ENCODE measurements around the gene KCNQ2. TPM values are rescaled to one million over a fixed set of nuclear protein-coding genes. Genes with fewer than 3 reads are reported as not detected.

KCNQ2 gene
- 10 to 100 TPM in 1 of 2 donors, under 1 TPM in 1; 0.46 to 35.6 TPM for total RNA-seq

- no peaks in the 10 kb centered on the region for H3K36me3 ChIP-seq
- TF ChIP-seq CTCF (IDR thresholded peaks at IDR 0.05), result no peak
- no peak for TF ChIP-seq POLR2AphosphoS5 (IDR thresholded peaks at IDR 0.05)
- no peak for TF ChIP-seq POLR2A (IDR thresholded peaks at IDR 0.05)
- DNase-seq (ENCODE audit: low spot score), result no peak
- H3K4me1 ChIP-seq (replicated peaks), result peaks cover 4% of the 10 kb centered on the region
- no peak within 1 kb of the TSS for H3K27ac ChIP-seq
- intact Hi-C loops (cut with DNase I), result no loop called here
- H3K27me3 ChIP-seq (replicated peaks; ENCODE audit: insufficient read depth), result peaks cover 36% of the 10 kb centered on the region
- 0% methylated on average over 24 of the region's 111 CpGs for WGBS
- peak within 1 kb of the TSS in 1 of 2 donors; percentile 15 for H3K4me3 ChIP-seq
- no peaks in the 10 kb centered on the region for H3K9me3 ChIP-seq
Measured at GRCh38 chr20:63471981-63472831, at the start of gene KCNQ2. Gene KCNQ2 (minus strand): TSS chr20:63472655. CDS start chr20:63472463, 192 bp downstream.

GRCh38 chr20:63521602-63522001 lies 49.1 kb upstream of the KCNQ2 start:
- Histone ChIP-seq H3K4me1 (replicated peaks) (peaks cover 10% of the 10 kb centered on the region), H3K27ac (peak overlapping the region; percentile 95 to 100), H3K27me3 (replicated peaks; ENCODE audit: insufficient read depth) (no peaks in the 10 kb centered on the region), H3K9me3 (no peaks in the 10 kb centered on the region), H3K36me3 (no peaks in the 10 kb centered on the region), H3K4me3 (peak overlapping the region; percentile 98)
- no peak for TF ChIP-seq POLR2A (IDR thresholded peaks at IDR 0.05)
- TF ChIP-seq CTCF (IDR thresholded peaks at IDR 0.05), result no peak
- TF ChIP-seq POLR2AphosphoS5 (IDR thresholded peaks at IDR 0.05), result no peak
- 12% methylated on average over 18 of the region's 23 CpGs for WGBS
- no peak for DNase-seq (ENCODE audit: low spot score)
- intact Hi-C loops (cut with DNase I), result no loop called here

- WGBS, result under 1% methylated on average over 27 of the region's 68 CpGs
- H3K4me3 ChIP-seq, result peak overlapping the region; percentile 98
- TF ChIP-seq POLR2A (IDR thresholded peaks at IDR 0.05) (no peak), CTCF (IDR thresholded peaks at IDR 0.05) (peak in 3 of 4 experiments; percentile 21 to 31 (median 21)), POLR2AphosphoS5 (IDR thresholded peaks at IDR 0.05) (peak; percentile 56)
- intact Hi-C loops (cut with DNase I), result no loop called here
- H3K9me3 ChIP-seq, result no peaks in the 10 kb centered on the region
- peak overlapping the region; percentile 95 to 100 for H3K27ac ChIP-seq
- H3K4me1 ChIP-seq (replicated peaks), result peaks cover 10% of the 10 kb centered on the region
- no peaks in the 10 kb centered on the region for H3K27me3 ChIP-seq (replicated peaks; ENCODE audit: insufficient read depth)
- H3K36me3 ChIP-seq, result no peaks in the 10 kb centered on the region
- peak; percentile 86 for DNase-seq (ENCODE audit: low spot score)
Measured at GRCh38 chr20:63520934-63521601, 48.6 kb upstream of the KCNQ2 start.

GRCh38 chr20:63520504-63520933 lies 48.1 kb upstream of the KCNQ2 start, which contains the start of gene PPDPF:
Gene PPDPF (plus strand): TSS chr20:63520765. CDS start chr20:63521309, 544 bp downstream.
- Histone ChIP-seq H3K27me3 (replicated peaks; ENCODE audit: insufficient read depth) (no peaks in the 10 kb centered on the region), H3K27ac (peak within 1 kb of the TSS; percentile 95 to 100), H3K4me3 (peak within 1 kb of the TSS; percentile 98), H3K4me1 (replicated peaks) (peaks cover 10% of the 10 kb centered on the region), H3K9me3 (no peaks in the 10 kb centered on the region), H3K36me3 (no peaks in the 10 kb centered on the region)
- no CpG with 5 or more reads among the region's 64 CpGs for WGBS
- intact Hi-C loops (cut with DNase I), result no loop called here
- peak; percentile 82 for DNase-seq (ENCODE audit: low spot score)
- TF ChIP-seq POLR2AphosphoS5 (IDR thresholded peaks at IDR 0.05) (no peak), POLR2A (IDR thresholded peaks at IDR 0.05) (peak; percentile 89), CTCF (IDR thresholded peaks at IDR 0.05) (peak in 1 of 4 experiments; percentile 9)

Measured in prostate gland (tissue), 2 donors.